OCI-LY1 (cell line): ENCODE measurements around the gene ASB4.

Experiments
- H2AFZ ChIP-seq: fragments of 200-600 bp; sonication (generic), shearing (Covaris generic); 2 replicates; pipeline ENCODE4 v1.6.0; 2014; ENCODE audit warnings: antibody characterized with exemption, mild to moderate bottlenecking, low read length
- H3F3A ChIP-seq: fragments of 200-600 bp; sonication (generic), shearing (Covaris generic); 2 replicates; pipeline ENCODE4 v1.6.0; 2014; ENCODE audit warnings: mild to moderate bottlenecking, antibody characterized with exemption, low read length, moderate library complexity; ENCODE audit not compliant: insufficient read depth
- H3K27ac ChIP-seq: fragments of 200-600 bp; sonication (generic); 2 replicates; pipeline ENCODE4 v1.5.1; 2014; ENCODE audit warnings: low read length, mixed run types, mild to moderate bottlenecking, low read depth; ENCODE audit not compliant: poor library complexity, severe bottlenecking
- H3K27me3 ChIP-seq: fragments of 200-600 bp; sonication (generic); 2 replicates; pipeline ENCODE4 v1.6.0; 2014; ENCODE audit warnings: antibody characterized with exemption, mild to moderate bottlenecking, low read length, moderate library complexity; ENCODE audit not compliant: insufficient read depth
- H3K36me3 ChIP-seq: fragments of 200-600 bp; sonication (generic); 2 replicates; pipeline ENCODE4 v1.6.1; 2014; ENCODE audit warnings: mild to moderate bottlenecking, antibody characterized with exemption, low read length, moderate library complexity, mixed read lengths; ENCODE audit not compliant: insufficient read depth
- H3K4me1 ChIP-seq: fragments of 200-600 bp; sonication (generic); 2 replicates; pipeline ENCODE4 v1.5.1; 2014; ENCODE audit warnings: mild to moderate bottlenecking, low read length, moderate library complexity; ENCODE audit not compliant: insufficient read depth, severe bottlenecking
- H3K4me2 ChIP-seq: fragments of 200-600 bp; sonication (generic), shearing (Covaris generic); 2 replicates; pipeline ENCODE4 v1.6.1; 2014; ENCODE audit warnings: low read length
- H3K4me3 ChIP-seq: fragments of 200-600 bp; sonication (generic); 2 replicates; pipeline ENCODE4 v1.5.1; 2014; ENCODE audit warnings: low read length, low read depth, mild to moderate bottlenecking, mixed read lengths; ENCODE audit not compliant: poor library complexity, severe bottlenecking
- H3K79me2 ChIP-seq: fragments of 200-600 bp; shearing (Covaris generic); 2 replicates; pipeline ENCODE4 v1.6.1; 2016; ENCODE audit warnings: mixed run types, low read length, mixed read lengths; ENCODE audit not compliant: insufficient read depth
- H3K9ac ChIP-seq: fragments of 200-600 bp; sonication (generic), shearing (Covaris generic); 2 replicates; pipeline ENCODE4 v1.6.1; 2014; ENCODE audit warnings: mild to moderate bottlenecking, low read length, mixed read lengths
- H3K9me2 ChIP-seq: fragments of 200-600 bp; sonication (generic), shearing (Covaris generic); 2 replicates; pipeline ENCODE4 v1.6.1; 2014; ENCODE audit warnings: low read depth, mild to moderate bottlenecking, low read length, mixed read lengths
- H3K9me3 ChIP-seq: fragments of 200-600 bp; shearing (Covaris generic); 2 replicates; pipeline ENCODE4 v1.6.1; 2014; ENCODE audit warnings: low read length, mixed read lengths
- H4K20me1 ChIP-seq: fragments of 200-600 bp; sonication (generic), shearing (Covaris generic); 2 replicates; pipeline ENCODE4 v1.6.0; 2016; ENCODE audit warnings: mild to moderate bottlenecking, low read length; ENCODE audit not compliant: insufficient read depth
- CTCF ChIP-seq: fragments of 200-600 bp; sonication (generic), shearing (Covaris generic); IDR thresholded peaks from 2 replicates; pipeline ENCODE4 v1.5.1; 2017; ENCODE audit warnings: mild to moderate bottlenecking, antibody characterized with exemption, low read length, moderate library complexity, mixed read lengths
- EZH2 ChIP-seq: fragments of 200-600 bp; sonication (generic), shearing (Covaris generic); IDR thresholded peaks from 2 replicates; pipeline ENCODE4 v1.8.0; 2017; ENCODE audit warnings: borderline replicate concordance, mixed run types, mild to moderate bottlenecking, antibody characterized with exemption, low read length, moderate library complexity, mixed read lengths

Gene ASB4

GRCh38 chr7:95546647-95547046 is 60.9 kb downstream of the ASB4 start:
- H2AFZ ChIP-seq = no peak overlapping the region
- TF ChIP-seq CTCF (no peak), EZH2 (no peak)

GRCh38 chr7:95547361-95548348 is 61.9 kb downstream of the ASB4 start:
- Histone ChIP-seq H4K20me1 (no peaks in the 10 kb centered on the region), H3K4me3 (no peak overlapping the region), H3K4me1 (no peaks in the 10 kb centered on the region), H2AFZ (no peak overlapping the region), H3K27me3 (no peaks in the 10 kb centered on the region), H3K4me2 (no peak overlapping the region), H3K79me2 (no peaks in the 10 kb centered on the region), H3K9ac (no peak overlapping the region), H3K36me3 (no peaks in the 10 kb centered on the region), H3K27ac (no peak overlapping the region), H3F3A (no peaks in the 10 kb centered on the region), H3K9me3 (no peaks in the 10 kb centered on the region), H3K9me2 (no peaks in the 10 kb centered on the region)
- TF ChIP-seq CTCF = no peak
- TF ChIP-seq EZH2 = no peak

More at GRCh38 chr7:95546647-95547046, 60.9 kb downstream of the ASB4 start:
- no peaks in the 10 kb centered on the region for H3K9me3 ChIP-seq
- H3K27me3 ChIP-seq = no peaks in the 10 kb centered on the region
- H3K4me2 ChIP-seq = no peak overlapping the region
- no peaks in the 10 kb centered on the region for H4K20me1 ChIP-seq
- no peaks in the 10 kb centered on the region for H3F3A ChIP-seq
- no peak overlapping the region for H3K4me3 ChIP-seq
- no peak overlapping the region for H3K9ac ChIP-seq
- H3K36me3 ChIP-seq = no peaks in the 10 kb centered on the region
- H3K4me1 ChIP-seq = no peaks in the 10 kb centered on the region
- no peak overlapping the region for H3K27ac ChIP-seq
- H3K9me2 ChIP-seq = no peaks in the 10 kb centered on the region
- no peaks in the 10 kb centered on the region for H3K79me2 ChIP-seq

- Histone ChIP-seq H3K9me2 (no peaks in the 10 kb centered on the region), H3K9ac (no peak overlapping the region), H3K79me2 (no peaks in the 10 kb centered on the region), H2AFZ (no peak overlapping the region), H3F3A (no peaks in the 10 kb centered on the region), H3K4me2 (no peak overlapping the region), H3K4me1 (no peaks in the 10 kb centered on the region), H3K9me3 (no peaks in the 10 kb centered on the region), H3K27me3 (no peaks in the 10 kb centered on the region), H3K4me3 (no peak overlapping the region), H3K27ac (no peak overlapping the region), H4K20me1 (no peaks in the 10 kb centered on the region), H3K36me3 (no peaks in the 10 kb centered on the region)
- TF ChIP-seq CTCF (no peak), EZH2 (no peak)
Measured at GRCh38 chr7:95549818-95550529, 64.2 kb downstream of the ASB4 start.
